HG03039 (cell line): Measurements from ENCODE around the gene YAF2.
"Not testable (repeated sequence)": the region's sequence is repeated elsewhere in the genome, so short reads cannot be mapped to it uniquely, and the experiment has no call there.

Experiments
- ATAC-seq: cut with Tn5 transposase; IDR thresholded peaks from one replicate; pipeline ENCODE4 v1.9.1; 2021; ENCODE audit warnings: mild to moderate bottlenecking, moderate library complexity; ENCODE audit not compliant: unreplicated experiment

Gene YAF2

DNA sequence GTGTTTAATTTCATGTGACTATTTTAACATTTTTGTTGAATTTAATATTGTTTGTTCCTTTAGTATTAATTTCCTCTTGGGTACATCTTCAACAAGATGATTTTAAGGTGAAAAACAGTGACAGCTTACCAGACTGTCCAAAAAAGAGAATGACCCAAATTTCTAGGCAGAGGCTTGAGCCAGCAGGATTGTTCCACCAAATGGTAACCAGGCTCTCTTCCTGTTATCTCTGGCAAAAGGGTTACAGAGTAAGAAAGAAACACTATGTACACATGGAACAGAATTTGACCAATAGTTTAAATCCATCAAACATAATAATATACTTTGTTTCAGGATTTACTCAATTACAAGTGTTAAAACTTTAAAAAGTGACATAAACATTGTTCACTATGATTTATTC lies 39.0 kb downstream of the YAF2 start:
- no peak for ATAC-seq

- ATAC-seq, result no peak
Observed at GRCh38 chr12:42196723-42197603, 41.1 kb downstream of the YAF2 start.

GRCh38 chr12:42192686-42193085 lies 45.4 kb downstream of the YAF2 start:
- ATAC-seq, result no peak

- ATAC-seq, result no peak
Observed at GRCh38 chr12:42192258-42192657, 45.8 kb downstream of the YAF2 start.

- ATAC-seq, result no peak
Observed at GRCh38 chr12:42190376-42190775, 47.7 kb downstream of the YAF2 start.

- not testable (repeated sequence) for ATAC-seq
Observed at GRCh38 chr12:42188275-42188674, 49.8 kb downstream of the YAF2 start.

DNA sequence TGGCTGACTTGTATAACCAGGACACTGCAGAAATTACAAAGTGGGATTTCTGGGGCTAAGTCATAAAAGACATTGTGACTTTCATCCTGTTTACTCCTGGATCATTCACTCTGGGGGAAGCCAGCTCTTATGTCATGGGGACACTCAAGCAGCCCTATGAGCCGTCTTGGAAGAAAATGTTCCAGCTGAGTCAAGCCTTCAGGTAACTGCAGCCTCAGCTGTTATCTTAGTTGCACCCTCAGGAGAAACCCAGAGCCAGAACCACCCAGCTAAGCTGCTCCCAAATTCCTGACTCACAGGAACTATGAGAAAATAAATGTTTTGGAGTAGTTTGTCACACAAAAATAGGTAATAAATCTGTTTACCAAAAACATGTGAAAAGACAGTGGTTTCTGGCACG lies 50.2 kb downstream of the YAF2 start:
- ATAC-seq, result no peak

DNA sequence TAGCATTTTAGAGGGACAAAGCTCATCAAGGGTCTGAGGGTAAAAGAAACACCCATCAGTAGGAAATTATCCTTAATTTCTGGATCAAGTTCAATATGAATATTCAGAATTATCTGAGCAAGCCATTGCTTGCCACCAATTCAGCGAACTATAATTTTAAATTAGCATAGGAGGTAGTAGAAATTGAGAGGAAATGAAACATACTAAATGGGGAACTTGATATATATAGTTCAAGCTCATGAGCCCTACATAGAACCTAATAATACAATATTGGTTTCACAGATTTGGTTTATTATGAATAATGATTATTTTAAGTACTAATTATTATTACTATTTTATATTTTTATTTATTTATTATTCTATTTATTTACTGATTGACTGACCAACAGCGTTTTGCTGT lies 51.3 kb downstream of the YAF2 start:
- no peak for ATAC-seq

DNA sequence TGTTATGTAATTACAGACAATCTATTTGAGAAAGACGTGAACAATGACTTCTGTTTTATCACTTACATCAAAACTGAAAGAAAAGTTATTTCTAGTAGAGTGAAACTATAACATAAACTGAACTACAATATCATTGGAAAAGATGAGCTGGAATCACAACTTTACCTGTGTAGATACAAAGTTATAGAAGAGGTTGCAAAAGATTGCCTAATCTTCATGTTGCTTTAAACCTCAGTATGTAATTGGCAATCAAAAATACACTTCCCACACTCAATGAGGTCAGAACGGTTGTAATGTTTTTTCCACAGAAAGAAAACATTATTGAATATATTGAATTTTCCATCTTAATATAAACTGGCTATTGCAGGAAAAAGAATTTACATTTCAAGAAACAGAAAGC lies 55.7 kb downstream of the YAF2 start:
- no peak for ATAC-seq

GRCh38 chr12:42180990-42181596 lies 57.0 kb downstream of the YAF2 start:
- no peak for ATAC-seq

DNA sequence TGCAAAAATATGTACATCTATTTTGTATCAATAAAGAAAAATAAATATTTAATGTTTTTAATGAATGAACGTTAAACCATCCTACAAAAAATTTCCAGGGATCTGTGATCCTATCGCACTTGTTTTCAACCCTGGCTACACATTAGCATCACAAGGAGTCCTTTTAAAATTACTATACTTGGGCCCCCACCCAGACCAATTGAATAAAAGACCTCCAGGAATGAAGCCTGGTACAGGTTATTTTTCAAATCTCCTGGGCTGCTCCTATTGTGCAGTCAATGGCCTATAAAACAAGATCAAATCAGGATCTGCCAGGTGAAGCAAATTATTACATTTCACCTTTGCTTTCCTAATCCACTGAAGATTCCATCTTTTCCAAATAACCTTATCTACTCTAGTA lies 59.9 kb downstream of the YAF2 start:
- no peak for ATAC-seq

DNA sequence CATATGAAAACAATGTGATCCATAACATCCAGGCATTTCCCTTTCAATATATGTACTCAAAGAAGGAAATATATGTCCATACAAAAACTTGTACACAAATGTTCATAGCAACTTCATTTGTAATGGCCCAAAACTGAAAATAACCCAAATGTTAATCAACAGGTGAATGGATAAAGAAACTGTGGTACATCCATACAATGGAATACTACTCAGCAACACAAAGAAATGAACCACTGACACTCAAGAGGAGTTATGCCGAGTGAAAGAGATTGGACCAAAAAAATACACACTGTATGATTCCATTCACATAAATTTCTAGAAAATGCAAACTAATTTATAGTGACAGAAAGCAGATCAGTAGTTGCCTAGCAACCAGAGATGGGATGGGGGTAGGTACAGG lies 63.1 kb downstream of the YAF2 start:
- no peak for ATAC-seq

- no peak for ATAC-seq
Observed at GRCh38 chr12:42173961-42174521, 64.0 kb downstream of the YAF2 start.

DNA sequence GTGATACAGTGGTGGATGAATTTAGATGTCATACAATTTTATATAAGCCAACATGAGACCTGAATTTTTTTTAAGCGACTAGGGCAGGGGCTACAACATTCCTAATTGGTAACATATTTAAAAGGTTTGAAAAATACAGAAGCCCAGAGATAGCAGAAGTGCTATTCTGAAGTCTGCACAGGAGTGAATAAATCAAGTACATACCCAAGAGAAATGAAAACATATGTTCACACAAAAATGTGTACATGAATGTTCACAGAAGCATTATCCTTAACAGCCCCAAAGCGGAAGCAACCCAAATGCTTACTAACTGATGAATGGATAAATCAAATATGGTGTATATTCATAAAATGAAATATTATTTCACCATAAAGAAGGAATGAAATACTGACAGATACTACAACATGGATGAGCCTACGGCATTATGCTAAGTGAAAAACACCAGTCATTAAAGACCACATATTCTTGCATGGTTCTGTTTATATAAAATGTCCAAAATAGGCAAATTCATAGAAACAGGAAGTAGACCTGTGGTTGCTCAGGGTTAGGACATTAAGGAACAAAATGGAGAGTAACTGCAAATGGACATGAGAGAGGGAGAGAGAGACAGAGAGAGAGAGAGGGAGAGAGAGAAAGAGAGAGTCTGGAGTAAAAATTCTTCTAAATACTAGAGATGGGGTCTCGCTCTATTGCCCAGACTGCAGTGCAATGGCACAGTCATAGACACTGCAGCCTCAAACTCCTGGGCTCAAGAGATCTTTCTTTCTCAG lies 65.4 kb downstream of the YAF2 start:
- ATAC-seq, result no peak

DNA sequence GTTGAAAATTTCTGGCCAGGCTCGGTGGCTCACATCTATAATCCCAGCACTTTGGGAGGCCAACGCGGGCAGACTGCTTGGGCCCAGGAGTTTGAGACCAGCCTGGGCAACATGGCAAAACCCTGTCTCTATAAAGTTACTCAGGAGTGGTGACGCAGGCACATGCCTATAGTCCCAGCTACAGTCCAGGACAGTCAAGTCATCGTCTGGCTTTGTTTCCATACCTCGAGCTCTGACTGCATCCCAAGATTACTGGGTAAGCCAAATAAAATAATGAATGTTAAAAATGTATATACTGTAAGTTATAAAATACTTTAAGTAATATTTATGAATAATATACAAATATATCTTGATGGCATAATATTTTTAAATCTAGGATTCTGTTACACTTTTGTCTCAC lies 70.3 kb downstream of the YAF2 start:
- ATAC-seq, result no peak

GRCh38 chr12:42166501-42166900 lies 71.5 kb downstream of the YAF2 start:
- no peak for ATAC-seq

GRCh38 chr12:42163913-42164312 lies 74.1 kb downstream of the YAF2 start:
- ATAC-seq, result no peak

DNA sequence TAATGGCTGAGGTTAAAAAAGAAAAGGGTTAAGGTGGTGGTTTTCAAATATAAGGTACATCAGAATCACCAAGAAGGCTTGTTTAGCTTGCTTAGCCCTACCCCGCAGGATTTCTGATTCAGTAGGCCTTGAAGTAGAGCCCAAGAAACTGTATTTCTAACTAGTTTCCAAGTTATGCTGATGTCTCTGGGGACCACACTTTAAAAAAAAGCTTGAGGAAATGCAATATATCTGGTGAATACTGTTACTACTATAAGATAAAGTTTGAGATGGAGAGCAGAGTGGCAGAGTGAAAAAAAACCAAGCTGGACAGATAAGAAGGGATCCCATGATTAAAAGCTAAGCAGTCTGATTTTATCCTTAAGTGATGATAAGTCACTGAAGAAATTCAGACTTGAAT lies 75.1 kb downstream of the YAF2 start:
- ATAC-seq, result no peak

GRCh38 chr12:42162193-42162592 lies 75.9 kb downstream of the YAF2 start:
- ATAC-seq, result no peak

GRCh38 chr12:42161529-42161928 lies 76.5 kb downstream of the YAF2 start:
- no peak for ATAC-seq

- no peak for ATAC-seq
Observed at GRCh38 chr12:42156232-42156631, 81.8 kb downstream of the YAF2 start.
